Stimulated activated CD8-positive, alpha-beta memory T cell treated with anti-CD3 and anti-CD28 coated beads, Interleukin-2, amount 100 ng/mL, for 48 hours (primary cell): Measurements from ENCODE around the gene ODAD4.
"Not testable (repeated sequence)": the region's sequence is repeated elsewhere in the genome, so short reads cannot be mapped to it uniquely, and the experiment has no call there.

Experiments used
- DNase-seq, 2 donors: peaks; one replicate each; pipeline ENCODE4 v3.0.0-alpha.2; 2020; ENCODE audit warnings: low read depth in 2 of 2

The ODAD4 gene

DNA sequence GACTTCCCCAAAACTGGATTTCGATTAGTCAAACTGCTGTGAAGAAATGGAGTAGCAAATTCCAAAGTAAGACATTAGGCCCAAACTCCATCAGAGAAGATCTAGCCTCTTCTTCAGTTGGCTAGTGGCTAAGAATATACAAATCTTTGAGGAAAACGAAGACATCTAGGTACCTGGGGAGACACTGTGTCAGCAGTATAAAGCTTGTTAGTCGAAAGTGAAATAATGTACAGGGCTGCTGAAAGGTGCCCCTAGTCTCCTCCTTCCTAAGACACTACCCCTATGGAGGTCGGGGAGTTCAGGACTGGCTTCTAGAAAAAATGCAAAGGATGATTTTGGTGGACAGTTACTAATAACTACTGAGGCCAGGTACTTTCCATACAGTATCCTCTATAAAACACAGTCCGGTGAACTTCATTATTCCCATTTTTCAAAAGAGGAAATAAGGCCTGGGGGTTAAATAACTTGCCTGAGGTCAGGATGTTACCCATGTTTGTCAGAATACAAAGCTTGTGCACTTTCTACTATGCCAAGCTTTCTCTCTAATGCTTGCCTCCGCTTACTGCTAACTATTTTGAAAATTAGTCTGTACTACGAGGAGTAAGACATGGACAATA, 71.9 kb downstream of the ODAD4 start:
- no peak for DNase-seq

DNA sequence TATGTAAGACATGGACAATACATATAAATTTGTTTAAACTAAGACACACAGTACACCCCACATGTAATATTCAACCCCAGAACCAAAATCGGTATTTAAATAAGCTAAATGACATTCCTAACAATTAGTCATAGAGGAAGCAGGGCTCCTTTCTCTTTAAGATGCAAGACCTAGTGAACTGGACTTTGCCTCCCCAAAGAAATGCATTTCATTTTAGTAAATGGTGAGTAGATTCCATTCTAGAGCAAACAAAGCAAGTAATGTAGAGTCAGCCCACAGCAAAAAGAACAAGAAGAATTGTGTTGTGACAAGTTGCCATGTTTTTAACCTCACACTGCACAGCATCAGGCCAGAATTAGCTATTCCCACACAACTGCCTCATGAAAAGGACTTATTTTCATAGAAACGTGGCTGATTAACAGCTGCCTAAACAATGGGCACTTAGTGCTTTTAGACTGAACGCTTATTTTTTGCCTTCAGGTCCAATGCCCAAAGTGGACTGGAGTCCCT, 72.4 kb downstream of the ODAD4 start:
- DNase-seq: no peak

DNA sequence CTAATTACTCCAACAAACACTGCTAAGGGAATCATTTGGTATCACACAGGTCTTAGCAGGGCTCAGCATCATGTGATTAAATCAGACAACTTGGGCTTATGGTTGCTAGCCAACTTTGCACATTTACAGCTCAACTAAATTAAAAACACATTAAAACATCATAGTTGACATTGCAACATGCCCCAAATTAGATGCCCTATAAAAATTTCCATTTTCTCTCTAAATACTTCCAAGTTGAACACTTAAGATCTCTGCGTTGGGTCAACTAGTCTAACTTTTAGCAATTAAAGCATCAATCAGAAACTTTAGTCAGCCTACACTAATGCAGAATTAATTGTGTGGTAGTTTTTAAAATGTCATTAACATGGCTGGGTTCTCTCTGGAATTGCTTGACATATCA, 74.7 kb downstream of the ODAD4 start:
- DNase-seq: no peak

GRCh38 chr17:42009170-42009569, 78.8 kb downstream of the ODAD4 start:
- no peak for DNase-seq

GRCh38 chr17:42010266-42010680, 79.9 kb downstream of the ODAD4 start:
- DNase-seq: not testable (repeated sequence)

DNA sequence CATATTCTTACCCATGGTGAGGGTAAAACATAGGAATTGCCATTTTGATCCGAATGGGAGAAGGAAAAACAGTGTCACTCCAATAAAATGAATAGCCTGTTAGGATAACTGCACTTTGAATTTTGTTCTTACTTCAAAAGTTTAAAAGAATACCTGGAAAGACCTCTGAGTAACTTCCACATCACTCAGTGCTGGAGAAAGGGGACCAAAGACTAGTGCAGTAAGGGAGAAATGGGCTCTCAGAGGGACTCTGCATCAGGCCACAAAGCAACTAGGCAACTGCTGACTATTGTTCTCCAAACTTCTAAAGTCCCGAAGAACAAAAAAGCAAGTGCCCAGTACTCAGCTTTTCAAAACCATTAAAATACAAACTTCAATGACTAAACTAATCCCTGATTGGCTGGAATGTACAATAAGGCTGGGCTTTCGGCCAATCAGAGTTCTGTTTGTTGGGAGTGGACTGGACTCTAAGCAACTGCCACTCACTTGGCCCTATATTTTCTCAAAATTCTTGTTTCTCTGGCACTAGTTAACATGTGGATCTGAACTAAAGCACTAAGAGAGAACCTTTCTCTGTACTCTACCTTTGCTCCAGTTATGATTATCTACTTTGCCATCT, 80.6 kb downstream of the ODAD4 start:
- DNase-seq: no peak

DNA sequence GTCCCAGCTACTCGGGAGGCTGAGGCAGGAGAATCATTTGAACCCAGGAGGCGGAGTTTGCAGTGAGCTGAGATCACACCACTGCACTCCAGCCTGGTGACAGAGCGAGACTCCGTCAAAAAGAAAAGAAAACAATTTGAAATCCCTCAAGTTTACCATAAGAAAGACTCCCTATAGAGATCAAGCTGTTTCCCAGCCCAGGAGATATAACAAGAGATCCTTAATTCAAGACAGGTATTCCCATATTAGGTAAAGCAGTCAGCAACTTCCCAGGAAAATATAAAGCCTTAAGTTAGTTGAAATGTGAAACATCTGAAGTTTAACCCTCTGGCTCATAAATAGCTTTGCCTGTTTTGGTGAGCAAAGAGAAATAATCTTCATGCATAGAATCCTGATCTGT, 81.9 kb downstream of the ODAD4 start:
- not testable (repeated sequence) for DNase-seq

DNA sequence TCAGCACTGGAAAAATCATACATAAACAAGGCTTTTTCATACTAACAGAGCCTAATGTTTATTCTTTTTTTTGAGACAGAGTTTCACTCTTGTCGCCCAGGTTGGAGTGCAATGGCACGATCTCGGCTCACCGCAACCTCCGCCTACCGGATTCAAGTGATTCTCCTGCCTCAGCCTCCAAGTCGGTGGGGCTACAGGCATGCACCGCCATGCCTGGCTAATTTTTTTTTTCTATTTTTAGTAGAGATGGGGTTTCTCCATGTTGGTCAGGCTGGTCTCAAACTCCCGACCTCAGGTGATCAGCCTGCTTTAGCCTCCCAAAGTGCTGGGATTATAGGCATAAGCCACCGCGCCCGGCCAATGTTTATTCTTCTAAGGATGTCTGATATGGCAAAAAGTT, 83.3 kb downstream of the ODAD4 start:
- not testable (repeated sequence) for DNase-seq
